Measurements from ENCODE around the gene C6orf132.
"Not testable (repeated sequence)": the region's sequence is repeated elsewhere in the genome, so short reads cannot be mapped to it uniquely, and the experiment has no call there.

C6orf132 gene

DNA sequence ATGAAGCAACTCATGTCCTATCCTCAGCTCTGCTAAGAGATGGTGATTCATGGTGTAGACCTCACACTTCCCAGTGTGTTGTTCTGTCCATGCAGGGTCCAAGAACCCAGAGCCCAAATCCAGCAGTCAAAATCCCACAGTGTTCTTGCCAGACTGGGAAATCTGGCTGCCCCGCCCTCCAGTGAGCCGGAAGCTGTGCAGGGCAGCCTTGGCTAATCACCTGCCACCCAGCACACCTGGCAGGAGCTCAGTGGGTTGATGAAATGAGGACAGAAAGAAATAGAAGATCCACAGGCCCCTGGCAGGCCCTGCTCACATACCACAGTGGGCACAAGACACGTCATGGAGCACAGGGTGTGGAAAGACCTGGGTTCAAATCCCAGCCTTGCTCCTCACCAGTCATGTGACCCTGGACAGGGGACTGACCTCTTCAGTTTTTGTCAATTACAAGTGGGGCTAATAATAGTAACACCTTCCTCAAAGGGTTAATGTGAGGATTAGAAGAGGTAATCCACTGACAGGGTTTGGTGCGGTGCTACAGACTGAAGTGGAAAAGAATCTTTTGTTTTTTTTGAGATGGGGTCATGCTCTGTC is 17.1 kb upstream of the C6orf132 start:
- no peak for DNase-seq (ENCODE audit: low read depth in 2 of 2)

DNA sequence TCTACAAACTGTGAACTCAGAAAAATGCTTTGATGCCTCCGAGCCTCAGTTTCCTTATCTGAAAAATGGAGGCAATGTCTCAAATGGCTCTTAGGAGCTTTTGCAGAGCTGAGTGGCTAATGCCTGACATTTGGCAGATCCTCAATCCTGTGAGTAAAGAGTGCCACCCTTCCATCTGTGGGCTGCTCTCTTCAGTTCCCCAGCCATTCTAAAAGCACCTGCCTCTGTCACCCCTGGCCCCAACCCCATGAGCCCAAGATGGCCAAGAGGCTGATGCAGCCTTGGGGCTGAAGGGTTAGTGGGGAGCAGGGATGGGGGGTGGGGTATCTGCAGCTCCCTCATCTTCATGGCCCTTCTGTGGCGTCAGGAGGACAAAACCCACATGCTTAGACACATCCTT is 16.2 kb upstream of the C6orf132 start:
- DNase-seq (ENCODE audit: low read depth in 2 of 2) = no peak

DNA sequence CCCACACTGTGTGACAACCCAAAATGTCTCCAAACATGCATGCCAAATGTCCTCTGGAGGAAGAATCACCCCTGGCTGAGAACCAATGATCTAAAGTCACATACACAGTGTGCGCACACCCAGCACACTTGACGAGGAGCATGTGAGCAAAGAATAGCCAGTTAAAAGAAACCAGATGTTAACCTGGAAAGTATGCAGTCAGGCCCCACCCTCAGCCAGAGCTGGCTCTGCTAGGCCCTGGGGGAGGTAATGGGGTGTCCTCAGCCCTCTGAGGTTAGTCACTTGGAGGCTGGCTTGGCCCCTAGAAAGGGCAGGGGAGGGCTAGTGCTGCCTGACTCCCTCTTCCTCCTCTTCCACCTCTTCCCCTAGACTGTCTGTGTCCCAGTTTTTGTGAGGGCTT is 15.6 kb upstream of the C6orf132 start:
- no peak for DNase-seq (ENCODE audit: low read depth in 2 of 2)

DNA sequence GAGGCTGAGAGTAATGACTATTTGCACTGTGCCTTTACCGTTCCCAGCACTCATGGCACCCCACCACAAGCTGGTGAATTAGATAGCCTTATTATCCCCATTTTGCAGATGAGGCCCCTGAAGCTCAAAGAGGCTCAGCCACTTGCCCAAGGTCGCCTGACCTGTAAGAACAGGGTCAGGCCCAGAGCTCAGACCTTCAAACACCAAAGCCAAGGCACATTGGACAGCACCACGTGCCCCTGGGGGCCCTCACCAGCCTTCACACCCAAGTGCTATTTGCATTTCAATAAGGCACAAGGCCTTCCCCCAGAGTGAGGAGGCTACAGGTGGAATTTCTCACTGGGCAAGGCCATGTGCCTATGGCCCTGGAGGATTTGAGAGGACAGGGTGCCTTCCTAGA is 14.2 kb upstream of the C6orf132 start:
- DNase-seq (ENCODE audit: low read depth in 2 of 2) = no peak

GRCh38 chr6:42155293-42155692 is 12.9 kb upstream of the C6orf132 start:
- DNase-seq (ENCODE audit: low read depth in 2 of 2) = no peak

GRCh38 chr6:42154461-42155209 is 12.2 kb upstream of the C6orf132 start:
- DNase-seq (ENCODE audit: low read depth in 2 of 2) = no peak

GRCh38 chr6:42153921-42154320 is 11.5 kb upstream of the C6orf132 start:
- no peak for DNase-seq (ENCODE audit: low read depth in 2 of 2)

- not testable (repeated sequence) for DNase-seq (ENCODE audit: low read depth in 2 of 2)
Observed at GRCh38 chr6:42152528-42153213, 10.3 kb upstream of the C6orf132 start.

DNA sequence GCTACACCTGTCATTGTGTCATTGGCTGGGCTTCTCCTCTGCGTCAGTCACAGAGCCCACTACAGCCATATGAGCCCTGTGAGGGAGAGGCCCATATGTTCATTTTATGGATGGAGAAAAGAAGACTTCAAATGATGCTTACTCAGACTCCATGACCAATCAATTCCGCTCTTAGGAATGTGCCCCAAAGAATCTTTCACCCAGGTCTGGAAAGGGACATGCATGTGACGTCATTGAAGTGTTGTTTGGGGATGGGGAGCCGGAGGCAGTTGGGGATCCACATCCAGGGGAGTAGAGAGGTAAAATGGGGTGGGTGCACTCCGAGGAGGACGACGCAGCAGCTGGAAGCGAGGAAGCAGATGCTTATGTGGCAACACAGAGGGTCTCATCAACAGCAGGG is 9.6 kb upstream of the C6orf132 start:
- DNase-seq (ENCODE audit: low read depth in 2 of 2) = no peak

DNA sequence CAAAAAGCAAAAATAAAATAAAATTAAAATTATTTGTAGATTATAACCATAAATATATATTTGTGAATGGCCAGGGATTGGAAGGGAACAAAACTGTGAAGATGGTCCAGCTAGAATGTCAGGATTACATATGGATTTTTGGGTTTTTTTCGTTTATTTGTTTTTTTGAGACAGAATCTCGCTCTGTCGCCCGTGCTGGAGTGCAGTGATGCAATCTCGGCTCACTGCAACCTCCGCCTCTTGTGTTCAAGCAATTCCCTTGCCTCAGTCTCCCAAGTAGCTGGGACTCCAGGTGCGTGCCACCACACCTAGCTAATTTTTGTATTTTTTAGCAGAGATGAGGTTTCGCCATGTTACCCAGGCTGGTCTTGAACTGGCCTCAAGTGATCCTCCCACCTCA is 7.8 kb upstream of the C6orf132 start:
- DNase-seq (ENCODE audit: low read depth in 2 of 2) = no peak

DNA sequence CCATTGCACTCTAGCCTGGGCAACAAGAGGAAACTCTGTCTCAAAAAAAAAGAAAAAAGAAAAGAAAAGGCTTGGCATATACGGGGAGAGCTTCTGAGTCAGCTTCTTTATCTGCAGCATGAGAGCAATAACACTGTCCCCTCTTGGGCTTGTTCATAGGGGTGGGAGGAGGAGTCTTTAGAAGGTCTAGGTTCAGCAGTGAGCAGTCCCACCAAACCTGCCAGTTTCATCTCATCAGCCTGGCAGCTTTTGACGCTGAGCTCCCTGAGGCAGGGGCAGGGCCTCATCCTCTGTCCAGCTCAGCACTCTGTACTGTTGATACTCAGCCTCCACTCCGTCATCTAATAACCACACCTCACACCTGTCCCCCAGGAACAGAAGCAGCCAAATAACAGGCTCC is 5.6 kb upstream of the C6orf132 start:
- no peak for DNase-seq (ENCODE audit: low read depth in 2 of 2)

- DNase-seq (ENCODE audit: low read depth in 2 of 2) = no peak
Observed at GRCh38 chr6:42147138-42147562, 4.7 kb upstream of the C6orf132 start.

GRCh38 chr6:42141603-42142117 is 760 bp downstream of the C6orf132 start:
- DNase-seq (ENCODE audit: low read depth in 2 of 2) = no peak

DNA sequence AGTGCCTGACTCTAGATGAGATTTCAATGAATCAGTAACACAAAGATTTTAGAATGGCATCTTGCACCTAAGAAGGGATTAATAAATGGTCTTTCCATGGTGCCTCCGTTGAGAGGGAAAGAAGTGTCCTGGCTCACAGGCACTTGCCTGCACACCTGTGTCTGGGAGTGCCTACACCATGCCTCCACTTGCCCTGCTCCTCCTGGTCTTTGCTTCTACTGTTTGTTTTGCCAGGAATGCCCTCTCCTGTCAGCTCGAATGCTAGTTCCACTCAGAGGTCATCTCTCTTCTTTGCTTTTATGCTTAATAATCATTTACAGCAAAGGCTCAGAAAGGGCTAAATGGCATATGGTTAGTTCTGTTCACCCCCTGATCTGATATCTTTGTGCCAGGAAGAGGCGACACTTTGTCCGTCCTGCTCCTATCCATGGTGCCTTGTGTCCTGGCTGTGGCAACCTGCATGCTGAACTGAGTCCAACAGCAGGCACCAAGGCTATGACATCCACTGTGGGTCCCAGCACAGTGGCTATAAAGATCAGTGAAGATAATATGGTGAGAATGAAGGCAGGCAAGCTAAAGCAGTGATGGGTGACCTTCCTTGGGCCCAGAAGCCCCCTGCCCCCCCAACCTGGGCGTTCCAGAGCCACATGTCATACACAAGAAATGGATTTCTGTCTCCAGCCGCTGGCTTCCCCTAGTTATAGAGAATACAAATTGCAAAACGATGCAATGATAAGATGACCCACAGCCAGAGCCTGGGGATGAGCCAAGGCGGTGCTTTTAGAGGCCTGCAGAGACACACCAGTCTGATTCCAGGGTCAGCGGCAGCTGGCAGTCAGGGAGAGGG is 1.4 kb downstream of the C6orf132 start:
- DNase-seq (ENCODE audit: low read depth in 2 of 2) = no peak

DNA sequence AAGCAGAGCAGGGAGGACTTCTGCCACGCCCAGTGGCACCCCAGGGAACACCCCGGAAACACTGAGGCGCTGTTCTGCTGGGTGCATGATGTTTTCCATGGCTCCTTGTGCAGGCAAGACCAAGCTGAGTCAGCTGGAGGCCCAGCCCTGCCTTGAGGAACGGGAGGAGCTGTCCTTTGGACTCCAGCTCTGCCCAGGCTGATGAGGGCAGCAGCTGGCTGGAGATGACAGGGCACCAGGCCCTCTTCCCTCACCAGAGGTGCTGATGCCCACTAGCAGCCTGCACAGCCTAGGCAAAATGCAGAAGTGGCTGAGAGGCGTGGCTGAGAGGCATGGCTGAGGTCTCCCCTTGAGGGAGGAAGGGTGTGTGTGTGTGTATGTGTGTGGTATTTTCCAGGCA is 2.4 kb downstream of the C6orf132 start:
- DNase-seq (ENCODE audit: low read depth in 2 of 2) = no peak

DNA sequence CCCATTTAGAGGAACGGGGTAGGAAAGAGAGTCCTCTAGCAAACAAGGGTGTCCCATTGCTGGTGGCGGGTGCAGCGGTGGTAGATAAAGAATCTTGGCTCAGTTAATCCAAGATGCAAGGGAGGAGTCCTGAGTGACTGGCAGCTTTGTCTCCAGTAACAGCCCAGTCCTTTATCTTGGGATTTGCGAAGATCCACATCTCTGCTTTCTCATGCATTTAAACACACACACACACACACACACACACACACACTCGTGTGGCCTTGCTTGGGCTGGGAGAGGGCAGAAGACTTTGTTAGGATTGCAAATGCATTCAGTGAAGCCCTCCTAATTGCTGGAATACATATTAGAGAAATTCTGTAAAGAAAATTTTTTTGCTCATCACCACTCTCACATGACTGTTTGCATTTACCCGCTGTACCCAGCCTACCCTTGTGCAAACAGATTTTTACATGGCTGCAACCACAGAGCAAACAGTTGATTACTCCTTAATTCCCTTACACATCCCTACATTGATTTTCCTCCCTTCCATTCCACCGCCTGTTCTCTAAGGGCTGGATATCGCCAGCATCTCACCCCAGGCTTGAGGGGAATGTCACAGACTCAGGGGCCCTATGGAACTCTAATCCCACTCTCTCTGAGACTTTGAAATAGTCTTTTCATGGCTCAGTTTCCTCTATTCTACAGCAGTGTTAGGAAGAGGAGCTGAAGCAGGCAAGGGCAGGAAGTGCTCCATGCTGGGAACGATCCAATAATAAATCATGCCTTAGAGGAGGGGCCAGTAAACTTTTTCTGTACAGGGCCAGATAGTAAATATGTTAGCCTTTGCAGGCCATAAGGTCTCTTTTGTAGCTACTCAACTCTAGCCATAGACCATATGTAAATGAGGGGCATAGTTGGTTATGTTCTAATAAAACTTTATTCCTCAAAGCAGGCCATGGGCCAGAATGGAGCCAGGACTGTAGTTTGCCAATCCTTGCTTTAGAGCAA is 3.5 kb downstream of the C6orf132 start:
- no peak for DNase-seq (ENCODE audit: low read depth in 2 of 2)

DNA sequence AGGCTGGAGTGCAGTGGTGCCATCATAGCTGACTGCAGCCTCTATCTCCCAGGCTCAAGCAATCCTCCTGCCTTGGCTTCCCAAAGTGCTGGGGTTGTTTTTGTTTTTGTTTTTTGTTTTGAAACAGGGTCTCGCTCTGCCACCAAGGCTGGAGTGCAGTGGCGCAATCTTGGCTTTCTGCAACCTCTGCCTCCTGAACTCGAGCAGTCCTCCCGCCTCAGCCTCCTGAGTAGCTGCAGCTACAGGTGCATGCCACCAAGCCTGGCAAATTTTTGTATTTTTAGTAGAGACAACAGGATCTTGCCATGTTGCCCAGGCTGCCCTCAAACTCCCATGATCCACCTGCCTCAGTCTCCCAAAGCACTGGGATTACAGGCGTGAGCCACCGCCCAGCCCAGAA is 4.2 kb downstream of the C6orf132 start:
- DNase-seq (ENCODE audit: low read depth in 2 of 2) = no peak

- DNase-seq (ENCODE audit: low read depth in 2 of 2) = no peak
Observed at GRCh38 chr6:42137194-42137753, 5.1 kb downstream of the C6orf132 start.

GRCh38 chr6:42136508-42137193 is 5.8 kb downstream of the C6orf132 start:
- DNase-seq (ENCODE audit: low read depth in 2 of 2) = no peak

DNA sequence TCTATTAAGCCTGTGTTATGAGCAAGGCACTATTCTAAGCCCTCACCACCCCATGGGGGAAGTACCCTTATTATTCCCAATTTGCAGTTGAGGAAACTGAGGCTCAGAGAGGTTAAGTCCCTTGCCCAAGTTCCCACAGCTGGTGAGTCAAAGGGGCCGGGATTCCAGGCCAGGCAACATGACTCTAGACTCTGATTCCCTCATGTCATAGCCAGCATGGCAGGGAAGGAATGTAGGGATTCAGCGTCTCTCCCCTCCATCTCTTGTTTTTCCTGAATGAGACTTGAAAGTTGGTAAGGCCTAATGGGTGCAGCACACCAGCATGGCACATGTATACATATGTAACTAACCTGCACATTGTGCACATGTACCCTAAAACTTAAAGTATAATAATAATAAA is 6.7 kb downstream of the C6orf132 start:
- no peak for DNase-seq (ENCODE audit: low read depth in 2 of 2)

Data from stimulated activated CD8-positive, alpha-beta memory T cell treated with anti-CD3 and anti-CD28 coated beads, Interleukin-2, amount 100 ng/mL, for 1 hour (primary cell).